HG03097 (cell line): Measurements from ENCODE around the gene PYGO2.
"Not testable (repeated sequence)": the region's sequence is repeated elsewhere in the genome, so short reads cannot be mapped to it uniquely, and the experiment has no call there.

ENCODE experiments used
- ATAC-seq: cut with Tn5 transposase; IDR thresholded peaks from one replicate; pipeline ENCODE4 v1.9.1; 2021; ENCODE audit not compliant: unreplicated experiment, low FRiP score

The PYGO2 gene

DNA sequence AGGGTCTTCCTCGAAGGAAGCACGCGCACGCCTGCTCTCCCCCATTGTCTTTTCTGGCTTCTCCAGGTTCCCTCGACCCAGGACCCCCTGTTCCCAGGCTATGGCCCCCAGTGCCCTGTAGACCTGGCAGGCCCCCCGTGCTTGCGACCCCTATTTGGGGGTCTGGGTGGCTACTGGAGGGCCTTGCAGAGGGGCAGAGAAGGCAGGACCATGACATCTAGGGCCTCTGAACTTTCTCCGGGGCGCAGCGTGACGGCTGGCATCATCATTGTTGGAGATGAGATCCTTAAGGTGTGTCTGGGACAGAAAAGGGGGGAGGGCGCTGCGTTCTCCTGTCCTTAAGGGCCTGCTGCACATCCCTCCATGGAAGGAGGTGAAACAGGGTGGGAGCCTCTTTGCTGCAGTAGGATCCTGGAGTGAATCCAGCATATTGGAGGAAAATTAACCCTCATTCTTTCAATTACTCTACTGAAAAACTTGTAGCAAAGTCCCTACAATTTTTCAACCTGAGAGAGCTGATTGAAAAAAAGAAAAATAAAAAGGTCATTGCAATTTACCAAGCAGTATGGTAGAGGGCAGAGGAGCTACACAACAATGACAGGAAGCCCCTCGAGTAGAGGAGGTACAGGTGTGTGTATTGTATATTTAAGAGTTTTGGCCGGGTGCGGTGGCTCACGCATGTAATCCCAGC, 22.3 kb upstream of the PYGO2 start:
- ATAC-seq: no peak

DNA sequence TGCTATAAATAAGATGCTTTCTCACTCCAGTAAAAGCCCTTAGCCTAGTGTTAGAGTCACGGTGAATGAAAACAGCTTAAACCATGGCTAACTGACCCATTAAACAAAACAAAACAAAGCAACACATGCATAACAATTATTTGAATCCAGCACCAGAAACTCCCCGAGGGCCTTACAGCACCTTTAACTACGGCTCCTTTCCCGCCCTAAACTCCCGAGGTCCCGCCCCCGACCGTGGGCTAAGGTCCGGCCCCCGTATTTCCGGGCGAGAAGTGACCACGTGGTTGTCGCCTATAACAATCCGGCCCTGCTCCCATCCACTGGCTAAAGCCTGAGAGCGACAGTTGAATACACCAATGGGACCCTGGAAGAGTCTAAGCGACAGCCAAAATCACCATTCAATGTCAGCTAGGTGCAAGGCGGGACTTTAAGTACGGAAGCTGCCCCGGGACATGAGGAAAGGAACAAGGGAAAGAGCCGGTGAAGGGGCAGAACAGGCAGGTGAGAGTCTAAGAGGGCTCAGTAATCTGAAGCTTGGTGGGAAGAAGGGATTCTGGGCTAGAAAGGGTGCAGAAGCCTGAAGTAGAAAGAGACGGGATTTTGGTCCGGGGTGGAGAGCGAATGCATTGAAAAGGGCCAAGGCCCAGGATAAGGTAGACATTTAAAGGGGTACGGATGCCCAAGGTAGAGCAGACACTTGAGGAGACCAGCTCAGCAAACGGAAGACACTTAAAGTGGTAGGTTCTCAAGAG, 21.5 kb upstream of the PYGO2 start, which contains the start of gene FLAD1:
FLAD1 (plus strand) TSS at position 448 of the 752 bp plus-strand sequence. CDS start 351 bp downstream, outside the sequence.
- peak; percentile 96 for ATAC-seq

DNA sequence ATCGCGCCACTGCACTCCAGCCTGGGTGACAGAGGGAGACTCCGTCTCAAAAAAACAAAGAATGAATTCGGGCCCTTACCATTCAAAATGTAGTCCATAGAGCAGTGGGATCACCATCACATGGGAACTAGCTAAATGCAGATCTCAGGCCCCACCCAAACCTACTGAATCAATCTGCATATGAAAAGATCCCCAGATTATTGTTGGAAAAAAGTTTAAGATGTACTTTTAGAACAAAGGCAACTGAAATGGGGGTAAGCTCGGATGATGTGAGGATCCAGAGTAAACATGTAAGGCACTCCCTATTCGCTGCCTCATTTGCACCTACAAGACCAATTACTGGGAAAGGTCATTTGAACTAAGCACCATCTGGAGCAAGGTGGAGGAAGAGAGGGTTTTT, 20.8 kb upstream of the PYGO2 start:
- ATAC-seq: no peak

DNA sequence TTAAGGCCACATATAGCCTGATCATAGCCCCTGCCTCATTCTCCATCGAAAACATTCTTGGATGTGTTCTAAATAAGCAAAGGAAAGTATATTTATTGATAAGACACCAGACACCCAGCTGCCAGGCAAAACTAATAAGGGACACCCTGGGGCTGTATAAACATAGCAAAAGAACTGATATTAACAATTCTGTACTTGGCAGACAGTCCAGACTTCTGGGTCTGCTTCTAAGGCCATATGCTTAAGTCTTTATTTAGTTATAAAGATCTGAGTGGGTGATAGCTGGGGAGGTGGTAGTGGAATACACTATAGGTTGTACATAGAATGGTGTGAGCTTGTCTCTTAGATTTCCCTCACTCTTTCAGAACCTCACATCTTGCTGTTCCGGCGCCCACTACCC, 16.8 kb upstream of the PYGO2 start:
- ATAC-seq: no peak

GRCh38 chr1:154977762-154978161, 16.2 kb upstream of the PYGO2 start:
- ATAC-seq: not testable (repeated sequence)

- no peak for ATAC-seq
Observed at GRCh38 chr1:154975409-154976059, 14.0 kb upstream of the PYGO2 start.

- ATAC-seq: peak; percentile 43
Observed at GRCh38 chr1:154974808-154975408, 13.3 kb upstream of the PYGO2 start.

- peak; percentile 74 for ATAC-seq
Observed at GRCh38 chr1:154974102-154974807, 12.7 kb upstream of the PYGO2 start, which contains the start of gene CKS1B. Gene CKS1B, plus strand, starts transcription at chr1:154974681. Its CDS starts 65 bp downstream, at chr1:154974746.

DNA sequence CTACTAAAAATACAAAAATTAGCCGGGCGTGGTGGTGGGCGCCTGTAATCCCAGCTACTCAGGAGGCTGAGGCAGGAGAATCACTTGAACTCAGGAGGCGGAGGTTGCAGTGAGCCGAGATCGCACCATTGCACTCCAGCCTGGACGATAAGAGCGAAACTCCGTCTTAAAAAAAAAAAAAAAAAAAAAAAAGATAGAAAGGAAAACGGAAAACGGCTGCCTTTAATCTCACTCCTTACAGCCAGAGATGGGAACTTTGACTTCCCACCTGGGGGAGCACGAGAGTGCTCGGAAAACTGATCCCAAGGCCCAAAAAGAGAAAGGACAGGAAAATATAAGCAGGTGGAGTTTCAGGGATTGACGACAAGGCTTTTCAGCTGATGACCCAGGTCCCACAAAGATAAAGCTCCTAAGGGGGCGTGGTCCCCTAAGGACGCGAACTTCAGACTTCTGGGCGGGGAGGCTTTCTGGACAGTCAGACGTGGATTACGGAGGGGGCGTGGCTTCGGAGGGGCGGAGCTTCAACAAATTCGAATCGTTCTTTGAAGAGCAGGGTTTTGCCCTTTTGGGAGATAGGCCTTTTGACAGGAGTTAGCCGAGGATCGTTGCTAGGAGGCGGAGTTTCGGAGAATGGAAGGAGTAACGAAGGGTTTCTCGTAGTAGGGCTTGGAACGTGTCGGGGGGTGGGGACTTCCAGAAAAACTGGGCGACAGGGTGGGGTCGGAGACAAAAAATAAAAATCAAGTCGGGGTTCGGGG, 11.9 kb upstream of the PYGO2 start:
- ATAC-seq: peak; percentile 25

- ATAC-seq: no peak
Observed at GRCh38 chr1:154972517-154973343, 11.1 kb upstream of the PYGO2 start.

DNA sequence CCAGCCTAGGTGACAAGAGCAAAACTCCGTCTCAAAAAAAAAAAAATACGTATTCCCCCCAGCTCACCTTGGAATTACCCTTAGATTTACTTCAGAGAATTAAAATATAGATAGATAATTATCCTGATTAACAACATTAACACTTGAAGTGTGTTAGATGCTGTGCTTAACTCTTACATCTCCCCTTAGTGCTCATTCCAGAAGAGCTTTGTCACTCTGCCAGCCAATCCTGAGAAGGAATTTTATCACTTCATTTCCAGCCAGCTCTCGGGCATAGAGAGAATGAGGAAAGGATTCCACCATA, 10.6 kb upstream of the PYGO2 start:
- ATAC-seq: no peak

GRCh38 chr1:154971341-154971998, 9.9 kb upstream of the PYGO2 start:
- no peak for ATAC-seq

DNA sequence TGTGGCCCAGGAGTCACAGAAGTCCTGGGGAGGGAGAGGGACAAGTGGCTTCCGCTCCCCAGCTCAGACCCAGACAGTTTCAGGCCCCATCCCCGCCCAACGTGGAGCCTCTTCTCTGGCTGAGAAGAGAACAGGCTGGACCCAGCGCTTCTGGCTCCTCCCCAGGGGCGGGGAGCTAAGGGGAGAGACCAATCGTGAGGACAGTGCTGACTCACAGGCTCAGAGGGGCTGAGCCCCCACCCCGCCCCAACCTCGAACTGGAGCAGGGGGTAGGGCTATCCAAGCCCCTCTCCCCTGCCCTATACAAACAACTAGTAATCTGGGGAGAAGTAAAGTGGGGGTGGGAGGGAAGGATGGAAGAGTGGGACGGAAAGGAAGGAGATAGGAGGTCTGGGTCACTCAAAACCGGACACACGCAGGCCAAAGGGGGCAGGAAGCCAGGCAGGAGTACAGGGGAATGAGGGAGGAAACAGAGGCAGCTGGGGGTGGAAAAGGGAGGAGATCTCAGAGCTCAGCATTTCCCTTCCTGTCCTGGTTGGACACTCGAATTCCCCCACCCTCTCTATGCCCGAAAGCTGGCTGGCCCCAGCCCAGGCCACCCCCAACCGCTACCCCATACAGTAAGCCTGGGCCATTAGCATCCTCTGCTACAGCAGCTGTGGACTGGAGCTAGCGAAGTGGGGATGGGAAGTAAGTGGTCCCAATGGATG, 9.2 kb upstream of the PYGO2 start, which contains the start of gene SHC1:
SHC1 (minus strand) TSS at position 117 of the 710 bp plus-strand sequence. CDS start 221 bp downstream, outside the sequence.
- ATAC-seq: no peak

- ATAC-seq: no peak
Observed at GRCh38 chr1:154969860-154970452, 8.4 kb upstream of the PYGO2 start.

DNA sequence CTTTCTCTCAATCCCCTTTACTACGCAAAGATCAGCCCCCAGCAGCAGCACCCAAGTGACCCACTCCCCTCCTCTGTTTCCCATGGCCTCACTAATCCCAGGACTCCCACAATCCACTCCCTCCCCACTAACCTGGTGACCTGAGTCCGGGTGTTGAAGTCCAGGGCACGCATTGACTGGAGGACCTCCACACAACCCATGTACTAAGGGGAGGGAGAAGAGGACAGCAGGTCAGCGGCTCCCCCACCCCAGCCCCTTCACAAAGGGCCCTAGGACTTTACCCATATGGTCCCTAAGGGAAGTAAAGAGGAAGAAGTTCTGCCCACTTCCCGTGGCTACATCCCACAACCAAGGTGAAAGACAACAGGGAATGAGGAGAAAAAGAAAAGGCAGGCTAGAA, 7.7 kb upstream of the PYGO2 start:
- no peak for ATAC-seq

DNA sequence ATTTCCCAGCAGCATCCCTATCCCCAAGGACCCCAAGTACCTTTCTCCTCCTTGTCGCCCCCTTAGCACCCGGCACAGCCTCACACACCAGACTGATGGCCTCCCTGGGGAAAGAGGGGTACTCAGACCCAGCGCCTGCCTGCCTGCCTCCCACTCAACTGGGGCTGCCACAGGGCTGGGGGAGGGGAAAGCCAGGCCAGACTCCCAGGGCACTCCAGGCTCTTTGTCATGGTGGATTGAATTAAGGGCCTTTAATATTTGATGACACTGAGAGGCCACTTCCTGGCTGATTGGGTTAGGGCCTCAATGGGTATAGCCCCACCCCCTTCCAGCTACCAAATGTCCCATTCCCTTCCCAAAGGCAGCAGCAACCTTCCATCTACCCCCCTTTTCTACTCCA, 7.1 kb upstream of the PYGO2 start:
- ATAC-seq: no peak

- ATAC-seq: no peak
Observed at GRCh38 chr1:154967331-154967950, 5.9 kb upstream of the PYGO2 start.
